Lower leg skin (tissue), 3 donors: ENCODE measurements around the gene RGPD6.
"Not testable (repeated sequence)": the region's sequence is repeated elsewhere in the genome, so short reads cannot be mapped to it uniquely, and the experiment has no call there.

Experiments
- CTCF ChIP-seq, 3 donors: fragments of 450-650 bp; IDR thresholded peaks; one replicate each; pipeline ENCODE4 v1.5.1; 2016; ENCODE audit warnings: antibody characterized with exemption in 3 of 3, mild to moderate bottlenecking in 3 of 3, moderate library complexity in 2 of 3
- POLR2A ChIP-seq, 2 donors: fragments of 450-650 bp; IDR thresholded peaks; one replicate each; pipeline ENCODE4 v1.6.1; 2016 to 2017; ENCODE audit warnings: antibody characterized with exemption in 2 of 2, mild to moderate bottlenecking in 1 of 2, moderate library complexity in 1 of 2

- TF ChIP-seq CTCF, POLR2A (IDR thresholded peaks at IDR 0.05): not testable (repeated sequence)
These were observed 36.9 kb upstream of the RGPD6 start for GRCh38 chr2:110613927-110614326.
